CD14-positive monocyte (primary cell): ENCODE measurements around the gene DYRK1B. TPM values are rescaled to one million over a fixed set of nuclear protein-coding genes. Genes with fewer than 3 reads are reported as not detected.

Experiments used
- DNase-seq, 3 donors: peaks; one replicate each; pipeline ENCODE4 v3.0.0-alpha.2; 2011 to 2022
- H2AFZ ChIP-seq: 2 replicates; pipeline ENCODE4 v1.6.0; 2012; ENCODE audit warnings: mild to moderate bottlenecking, low read depth, low read length, inconsistent platforms; ENCODE audit not compliant: insufficient read depth, poor library complexity, severe bottlenecking
- H3K27ac ChIP-seq, 2 donors: 1 replicate in 1 of 2; 2 replicates in 1 of 2; pipeline ENCODE4 v1.5.1; 2012 to 2013; ENCODE audit warnings: low read length in 2 of 2, control low read depth in 1 of 2, inconsistent platforms in 1 of 2, low read depth in 1 of 2, mild to moderate bottlenecking in 1 of 2
- H3K27me3 ChIP-seq, 2 donors: one replicate each; pipeline versions ENCODE4 v1.6.0 to v1.6.1; 2011 to 2013; ENCODE audit warnings: low read length in 2 of 2; ENCODE audit not compliant: control insufficient read depth in 2 of 2, insufficient read depth in 2 of 2
- H3K36me3 ChIP-seq, 2 donors: replicated peaks in 1 of 2; 1 replicate in 1 of 2; 2 replicates in 1 of 2; pipeline versions ENCODE4 v1.5.1 to v1.6.1; 2012 to 2013; ENCODE audit warnings: low read length in 2 of 2, control low read depth in 1 of 2, inconsistent platforms in 1 of 2, mild to moderate bottlenecking in 1 of 2; ENCODE audit not compliant: insufficient read depth in 2 of 2, control insufficient read depth in 1 of 2
- H3K4me1 ChIP-seq, 2 donors: 1 replicate in 1 of 2; 2 replicates in 1 of 2; pipeline versions ENCODE4 v1.5.1 to v1.6.1; 2012 to 2013; ENCODE audit warnings: low read length in 2 of 2, control low read depth in 1 of 2, inconsistent platforms in 1 of 2, mild to moderate bottlenecking in 1 of 2, moderate library complexity in 1 of 2; ENCODE audit not compliant: insufficient read depth in 2 of 2, control insufficient read depth in 1 of 2
- H3K4me2 ChIP-seq: replicated peaks from 2 replicates; pipeline ENCODE3; 2012; ENCODE audit warnings: low read length, moderate library complexity, mild to moderate bottlenecking; ENCODE audit not compliant: poor library complexity, severe bottlenecking; ENCODE audit errors: extremely low read depth
- H3K4me3 ChIP-seq, 3 experiments: fragments of 200-600 bp in 1 of 3; sonication (generic) in 1 of 3; replicated peaks in 1 of 3; 1 replicate in 2 of 3; 2 replicates in 1 of 3; pipeline ENCODE4 v1.5.1; 2011 to 2013; ENCODE audit warnings: low read length in 3 of 3, mild to moderate bottlenecking in 3 of 3, control low read depth in 2 of 3, low read depth in 2 of 3, inconsistent platforms in 1 of 3, moderate library complexity in 1 of 3
- H3K79me2 ChIP-seq: 2 replicates; pipeline ENCODE4 v1.6.0; 2012; ENCODE audit warnings: mild to moderate bottlenecking, control low read depth, inconsistent platforms, low read length, moderate library complexity; ENCODE audit not compliant: insufficient read depth
- H3K9ac ChIP-seq: 2 replicates; pipeline ENCODE4 v1.6.0; 2017; ENCODE audit warnings: low read length, mild to moderate bottlenecking; ENCODE audit not compliant: insufficient read depth, poor library complexity, severe bottlenecking
- H3K9me3 ChIP-seq, 2 donors: replicated peaks in 1 of 2; 1 replicate in 1 of 2; 2 replicates in 1 of 2; pipeline versions ENCODE4 v1.5.1 to v1.6.1; 2012 to 2013; ENCODE audit warnings: low read length in 2 of 2, control low read depth in 1 of 2; ENCODE audit not compliant: control insufficient read depth in 1 of 2, insufficient read depth in 1 of 2
- H4K20me1 ChIP-seq: 2 replicates; pipeline ENCODE4 v1.6.0; 2012; ENCODE audit warnings: mild to moderate bottlenecking, low read length, control low read depth, moderate library complexity; ENCODE audit not compliant: insufficient read depth
- H3K27ac Mint-ChIP-seq, 7 donors: one replicate each; pipeline ENCODE4 v1.8.0; 2020; ENCODE audit warnings: mild to moderate bottlenecking in 7 of 7, mixed read lengths in 7 of 7, moderate library complexity in 6 of 7, inconsistent platforms in 2 of 7
- H3K27me3 Mint-ChIP-seq, 3 donors: one replicate each; pipeline ENCODE4 v1.8.0; 2021 to 2022; ENCODE audit warnings: low read depth in 3 of 3, mild to moderate bottlenecking in 3 of 3, mixed read lengths in 3 of 3, moderate library complexity in 3 of 3, inconsistent platforms in 1 of 3
- H3K36me3 Mint-ChIP-seq, 2 donors: one replicate each; pipeline ENCODE4 v1.8.0; 2020; ENCODE audit warnings: mixed read lengths in 2 of 2, inconsistent platforms in 1 of 2, mild to moderate bottlenecking in 1 of 2
- H3K4me1 Mint-ChIP-seq: one replicate; pipeline ENCODE4 v1.8.0; 2020; ENCODE audit warnings: mild to moderate bottlenecking, mixed read lengths
- H3K4me3 Mint-ChIP-seq, 2 donors: one replicate each; pipeline ENCODE4 v1.8.0; 2020; ENCODE audit warnings: mild to moderate bottlenecking in 2 of 2, mixed read lengths in 2 of 2, moderate library complexity in 1 of 2
- H3K9me3 Mint-ChIP-seq, 7 donors: one replicate each; pipeline ENCODE4 v1.8.0; 2020 to 2022; ENCODE audit warnings: mixed read lengths in 7 of 7, mild to moderate bottlenecking in 6 of 7, moderate library complexity in 6 of 7, inconsistent platforms in 2 of 7
- WGBS: methylation state at CpG from one replicate; pipeline ENCODE4 v1.1.5; 2013; ENCODE audit warnings: missing lambda C conversion rate; ENCODE audit not compliant: insufficient coverage; 5-methylcytosine and 5-hydroxymethylcytosine counted together
- intact Hi-C, 2 donors: fragments of 100-400 bp; cut with micrococcal nuclease; formaldehyde crosslinking; loops; one replicate each; pipeline versions ENCODE4 v1.15.0 to v1.15.1; 2023
- polyA plus RNA-seq, 3 donors: library from polyadenylated mRNA; depleted of rRNA in 1 of 3; unstranded in 2 of 3; stranded (reverse) in 1 of 3; fragments of 300-500 nt in 2 of 3; fragments of >200 nt in 1 of 3; fragmentation: Illumina TruSeq in 2 of 3; gene quantifications; 1 replicate in 2 of 3; 2 replicates in 1 of 3; pipeline ENCODE4 v1.2.3, GENCODE V29; 2012 to 2021
- TF ChIP-seq, protein P1 (sequence below): fragments of 200-600 bp; IDR thresholded peaks from one replicate; pipeline ENCODE4 v1.8.0; 2022; ENCODE audit warnings: antibody characterized with exemption, mild to moderate bottlenecking

Gene DYRK1B
- polyA plus RNA-seq, 3 donors, result 4.2 to 13.6 (median 6.5) TPM

DNA sequence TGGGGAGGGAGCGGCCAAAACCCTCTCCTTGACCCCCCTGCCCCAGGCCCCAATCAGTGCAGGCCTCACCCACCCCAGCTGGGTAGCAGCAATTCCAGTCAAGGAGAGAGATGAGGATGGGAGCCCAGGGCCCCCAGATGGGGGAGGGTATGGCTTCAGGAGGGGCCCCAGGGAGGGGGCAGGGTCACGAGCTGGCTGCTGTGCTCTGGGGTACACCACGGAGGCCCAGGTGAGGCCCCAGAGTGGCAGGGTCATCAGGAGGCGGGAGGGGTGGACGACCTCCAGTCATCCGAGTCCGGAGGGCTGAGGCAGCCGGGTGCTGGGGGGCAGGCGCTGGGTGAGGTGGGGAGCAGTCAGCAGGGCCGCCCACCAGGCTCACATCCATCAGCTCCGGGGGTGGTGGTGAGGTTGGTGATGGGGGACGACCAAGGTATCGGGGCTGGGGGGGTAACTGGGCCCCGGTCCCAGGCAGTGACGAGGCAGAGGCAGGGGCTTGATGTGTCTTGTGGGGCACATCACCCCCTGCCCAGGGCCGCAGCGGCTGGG, 8.4 kb downstream of the DYRK1B start:
- no peak overlapping the region for H3K27ac ChIP-seq
- no peak for DNase-seq
- Mint-ChIP-seq H3K4me3 (no peak overlapping the region), H3K27me3 (no peaks in the 10 kb centered on the region), H3K9me3 (peaks cover 0 to 3% (median 0%) of the 10 kb centered on the region in 7 donors), H3K4me1 (peaks cover 23% of the 10 kb centered on the region), H3K27ac (peak overlapping the region in 1 of 7 donors; percentile 18), H3K36me3 (peaks cover 27 to 52% of the 10 kb centered on the region in 2 donors)
- H3K79me2 ChIP-seq, result peaks cover 5% of the 10 kb centered on the region
- peaks cover 32 to 45% of the 10 kb centered on the region in 2 donors for H3K4me1 ChIP-seq
- 90% methylated on average over 7 of the region's 17 CpGs for WGBS
- H4K20me1 ChIP-seq, result no peaks in the 10 kb centered on the region
- H3K9ac ChIP-seq, result no peak overlapping the region
- H3K4me3 ChIP-seq, result no peak overlapping the region
- TF ChIP-seq, protein P1, sequence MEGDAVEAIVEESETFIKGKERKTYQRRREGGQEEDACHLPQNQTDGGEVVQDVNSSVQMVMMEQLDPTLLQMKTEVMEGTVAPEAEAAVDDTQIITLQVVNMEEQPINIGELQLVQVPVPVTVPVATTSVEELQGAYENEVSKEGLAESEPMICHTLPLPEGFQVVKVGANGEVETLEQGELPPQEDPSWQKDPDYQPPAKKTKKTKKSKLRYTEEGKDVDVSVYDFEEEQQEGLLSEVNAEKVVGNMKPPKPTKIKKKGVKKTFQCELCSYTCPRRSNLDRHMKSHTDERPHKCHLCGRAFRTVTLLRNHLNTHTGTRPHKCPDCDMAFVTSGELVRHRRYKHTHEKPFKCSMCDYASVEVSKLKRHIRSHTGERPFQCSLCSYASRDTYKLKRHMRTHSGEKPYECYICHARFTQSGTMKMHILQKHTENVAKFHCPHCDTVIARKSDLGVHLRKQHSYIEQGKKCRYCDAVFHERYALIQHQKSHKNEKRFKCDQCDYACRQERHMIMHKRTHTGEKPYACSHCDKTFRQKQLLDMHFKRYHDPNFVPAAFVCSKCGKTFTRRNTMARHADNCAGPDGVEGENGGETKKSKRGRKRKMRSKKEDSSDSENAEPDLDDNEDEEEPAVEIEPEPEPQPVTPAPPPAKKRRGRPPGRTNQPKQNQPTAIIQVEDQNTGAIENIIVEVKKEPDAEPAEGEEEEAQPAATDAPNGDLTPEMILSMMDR, result no peak
- H3K27me3 ChIP-seq, result no peaks in the 10 kb centered on the region
- peaks cover 30 to 46% of the 10 kb centered on the region in 2 donors for H3K36me3 ChIP-seq
- no peak overlapping the region for H2AFZ ChIP-seq
- H3K4me2 ChIP-seq, result no peak overlapping the region
- intact Hi-C loops, result no loop called here
- H3K9me3 ChIP-seq, result no peaks in the 10 kb centered on the region

DNA sequence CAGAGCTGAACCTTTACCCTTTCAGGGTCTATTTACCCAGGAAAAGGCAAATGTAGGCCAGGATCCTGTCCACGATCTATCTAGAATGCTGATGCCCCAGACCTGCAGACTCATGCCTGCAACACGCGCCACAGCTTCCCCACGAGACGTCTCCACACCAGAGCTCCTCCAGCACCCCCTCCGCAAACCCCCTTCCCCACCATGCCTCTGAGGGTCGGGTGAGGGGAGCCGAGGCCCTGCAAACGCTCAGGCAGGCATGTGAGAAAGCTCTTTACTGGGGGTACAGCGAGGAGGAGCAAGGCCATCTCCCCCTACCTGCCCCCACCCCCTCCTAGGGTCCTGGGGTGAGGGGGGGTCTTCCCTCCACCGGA, 8.9 kb downstream of the DYRK1B start:
- Histone ChIP-seq H3K4me1 (peaks cover 32 to 45% of the 10 kb centered on the region in 2 donors), H3K27me3 (no peaks in the 10 kb centered on the region), H3K4me3 (peak overlapping the region in 1 of 3 experiments; percentile 95), H4K20me1 (no peaks in the 10 kb centered on the region), H3K79me2 (peaks cover 6% of the 10 kb centered on the region), H3K4me2 (peak overlapping the region; percentile 98), H3K36me3 (peaks cover 25 to 41% of the 10 kb centered on the region in 2 donors), H3K9me3 (no peaks in the 10 kb centered on the region), H2AFZ (no peak overlapping the region), H3K9ac (no peak overlapping the region), H3K27ac (peak overlapping the region; percentile 9 to 69)
- Mint-ChIP-seq H3K27me3 (no peaks in the 10 kb centered on the region), H3K4me3 (no peak overlapping the region), H3K36me3 (peaks cover 22 to 47% of the 10 kb centered on the region in 2 donors), H3K27ac (peak overlapping the region in 3 of 7 donors; percentile 42 to 76 (median 52)), H3K9me3 (peaks cover 0 to 3% (median 0%) of the 10 kb centered on the region in 7 donors), H3K4me1 (peaks cover 24% of the 10 kb centered on the region)
- WGBS, result 75% methylated on average over 5 of the region's 11 CpGs
- intact Hi-C loops, result no loop called here
- TF ChIP-seq, protein P1, result no peak
- no peak for DNase-seq
